H1 (cell line): Measurements from ENCODE around the gene PLA2G4D. TPM values are rescaled to one million over a fixed set of nuclear protein-coding genes. Genes with fewer than 3 reads are reported as not detected.

Experiments
- FOSL1 ChIP-seq: IDR thresholded peaks from 2 replicates; pipeline ENCODE4 v1.6.1; 2011; ENCODE audit warnings: mild to moderate bottlenecking, low read depth, low read length, moderate library complexity; ENCODE audit not compliant: insufficient read depth
- MAX ChIP-seq: IDR thresholded peaks from 2 replicates; pipeline ENCODE4 v1.6.1; 2012; ENCODE audit warnings: inconsistent platforms
- SIX5 ChIP-seq: IDR thresholded peaks from 2 replicates; pipeline ENCODE4 v1.6.1; 2011; ENCODE audit warnings: mild to moderate bottlenecking, low read depth, low read length
- USF2 ChIP-seq: IDR thresholded peaks from 2 replicates; pipeline ENCODE4 v1.6.1; 2011; ENCODE audit warnings: low read length, improper control_type of control experiment
- polyA plus RNA-seq, 7 experiments: library from polyadenylated mRNA; depleted of rRNA in 3 of 7; stranded (reverse) in 5 of 7; unstranded in 2 of 7; fragments of >200 nt in 5 of 7; fragments of 200-250 nt in 2 of 7; gene quantifications; 1 replicate in 5 of 7; 2 replicates in 1 of 7; 4 replicates in 1 of 7; pipeline versions ENCODE4 v1.2.1 to v1.2.3, GENCODE V29; 2011 to 2013; ENCODE audit warnings: missing spikeins in 2 of 7, mixed read lengths in 2 of 7
- total RNA-seq: library from RNA; stranded (reverse); fragmentation: NEBNext Ultra II Directional; extraction: Animal tissue kit (Norgen Biotek cat#: 25700); gene quantifications from 2 replicates; pipeline ENCODE4 v1.2.1, GENCODE V29; 2021

PLA2G4D gene
- total and polyA plus RNA-seq, 2 of the 8 experiments (the other 6 are each of a cell fraction or from before 2014, with no cell fraction given), result 0.07 to 0.18 TPM

- TF ChIP-seq MAX, result no peak
- no peak for TF ChIP-seq USF2
- TF ChIP-seq SIX5, result no peak
- no peak for TF ChIP-seq FOSL1
Observed at GRCh38 chr15:42083916-42084315, 10.4 kb downstream of the PLA2G4D start (continued).
